ENCODE data around the gene IGSF22.

GRCh38 chr11:18706330-18707243, 19.4 kb downstream of the IGSF22 start:
- TF ChIP-seq CTCF (IDR thresholded peaks at IDR 0.05) (no peak), POLR2A (IDR thresholded peaks at IDR 0.05) (peak in 1 of 2 donors; percentile 47)

Data from thyroid gland (tissue), 4 donors.